Measurements from ENCODE around the gene SLC1A2.

Gene SLC1A2

DNA sequence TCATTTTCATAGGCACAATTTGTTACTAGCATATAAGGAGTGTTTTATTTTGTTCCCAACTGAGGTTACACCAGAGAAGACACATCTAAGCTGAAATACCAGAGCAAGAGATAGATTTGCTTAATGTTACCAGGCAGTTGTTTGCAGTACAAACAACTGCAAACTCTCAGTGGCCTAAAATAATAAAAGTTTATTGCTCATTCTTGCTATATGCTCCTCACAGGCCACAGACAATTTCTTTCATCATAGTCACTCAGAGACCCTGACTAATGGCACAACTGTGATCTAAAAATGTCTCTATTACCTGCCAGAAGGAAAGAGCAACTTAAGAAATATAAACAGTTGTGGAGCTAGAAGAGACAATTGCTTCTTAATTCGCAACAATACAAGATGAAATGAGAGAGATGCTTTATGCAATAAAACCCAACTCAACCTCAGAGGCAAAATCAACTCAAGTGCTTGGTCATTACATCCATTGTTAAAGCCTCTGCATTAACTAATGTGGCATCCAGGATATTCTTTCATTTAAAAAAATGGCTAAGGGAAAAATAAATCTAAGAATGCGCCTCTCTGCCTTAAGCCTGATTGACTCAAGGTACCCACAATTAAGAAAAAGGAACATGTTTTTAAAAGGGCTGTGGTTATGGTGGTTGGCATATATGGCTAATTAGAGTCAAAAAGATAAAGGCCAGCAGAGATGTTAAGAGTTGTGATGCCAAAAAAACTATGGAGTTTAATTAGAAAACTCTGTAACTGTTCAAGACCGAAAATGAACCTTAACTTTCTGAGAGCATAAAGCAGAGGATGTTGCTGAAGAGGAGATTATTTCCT, 176.7 kb downstream of the SLC1A2 start:
- Histone ChIP-seq H3K9ac (ENCODE audit: low read length) (no peak overlapping the region), H3K4me3 (ENCODE audit: low read length) (no peak overlapping the region), H3K27ac (ENCODE audit: low read depth, low read length) (no peak overlapping the region), H3K36me3 (ENCODE audit: control insufficient read depth, insufficient read depth, low read length) (no peaks in the 10 kb centered on the region), H3K4me1 (ENCODE audit: control insufficient read depth, insufficient read depth, low read length) (peaks cover 16% of the 10 kb centered on the region), H3K27me3 (ENCODE audit: control insufficient read depth, insufficient read depth, low read length) (no peaks in the 10 kb centered on the region)

DNA sequence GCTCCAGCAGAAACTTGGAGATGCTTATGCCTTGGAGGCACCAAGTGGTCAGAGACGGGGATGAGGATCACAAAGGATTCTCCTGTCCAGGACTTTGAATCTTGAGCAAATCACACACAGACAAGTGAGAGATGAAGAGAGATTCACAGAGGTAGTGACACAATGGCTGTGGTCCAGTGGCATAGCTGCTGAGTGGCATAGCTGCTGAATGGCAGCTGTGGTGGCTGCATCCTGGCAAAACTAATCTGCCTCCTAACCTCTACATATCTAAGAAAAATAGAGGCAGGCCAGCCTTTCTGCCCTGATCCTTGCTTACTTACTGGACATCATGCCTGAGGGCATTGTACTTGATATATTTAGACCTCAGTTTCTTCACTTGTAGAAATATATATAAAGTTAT, 177.8 kb downstream of the SLC1A2 start:
- Histone ChIP-seq H3K27me3 (ENCODE audit: control insufficient read depth, insufficient read depth, low read length) (no peaks in the 10 kb centered on the region), H3K27ac (ENCODE audit: low read depth, low read length) (no peak overlapping the region), H3K4me1 (ENCODE audit: control insufficient read depth, insufficient read depth, low read length) (peaks cover 10% of the 10 kb centered on the region), H3K9ac (ENCODE audit: low read length) (no peak overlapping the region), H3K4me3 (ENCODE audit: low read length) (no peak overlapping the region), H3K36me3 (ENCODE audit: control insufficient read depth, insufficient read depth, low read length) (no peaks in the 10 kb centered on the region)

- no peak overlapping the region for H3K4me3 ChIP-seq (ENCODE audit: low read length)
- H3K27me3 ChIP-seq (ENCODE audit: control insufficient read depth, insufficient read depth, low read length) = no peaks in the 10 kb centered on the region
- H3K4me1 ChIP-seq (ENCODE audit: control insufficient read depth, insufficient read depth, low read length) = peaks cover 5% of the 10 kb centered on the region
- H3K36me3 ChIP-seq (ENCODE audit: control insufficient read depth, insufficient read depth, low read length) = no peaks in the 10 kb centered on the region
- no peak overlapping the region for H3K27ac ChIP-seq (ENCODE audit: low read depth, low read length)
- H3K9ac ChIP-seq (ENCODE audit: low read length) = no peak overlapping the region
Measured at GRCh38 chr11:35241083-35241482, 178.3 kb downstream of the SLC1A2 start.

DNA sequence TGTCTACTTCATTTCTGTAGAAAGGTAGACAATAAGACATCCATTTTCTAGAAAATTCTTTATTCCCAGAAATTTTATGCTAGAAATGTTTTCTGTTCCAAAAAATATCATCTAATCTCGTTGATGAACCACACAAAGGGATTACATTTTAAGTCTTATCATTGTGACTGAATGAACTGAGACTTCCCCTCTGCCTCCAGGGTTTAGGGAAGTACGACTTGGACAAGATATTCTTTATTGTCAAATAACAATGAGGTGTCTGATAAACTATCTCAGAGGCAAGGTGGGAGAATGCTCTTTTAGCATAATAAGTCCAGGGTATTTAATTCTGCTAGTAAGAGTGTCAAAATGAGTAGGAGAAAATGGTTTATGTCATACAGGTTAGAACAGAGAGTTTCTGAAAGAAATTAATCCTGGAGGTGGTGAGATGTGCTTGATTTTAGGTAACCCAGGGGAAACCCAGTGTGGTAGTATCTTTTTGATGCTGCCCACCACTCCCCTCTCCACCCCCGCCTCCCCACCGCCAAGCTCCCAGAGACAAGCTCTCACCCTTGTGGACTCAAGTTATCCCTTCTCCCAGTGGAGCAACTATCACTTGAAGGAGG, 179.8 kb downstream of the SLC1A2 start:
- H3K36me3 ChIP-seq (ENCODE audit: control insufficient read depth, insufficient read depth, low read length) = no peaks in the 10 kb centered on the region
- no peak overlapping the region for H3K4me3 ChIP-seq (ENCODE audit: low read length)
- H3K27ac ChIP-seq (ENCODE audit: low read depth, low read length) = no peak overlapping the region
- no peaks in the 10 kb centered on the region for H3K27me3 ChIP-seq (ENCODE audit: control insufficient read depth, insufficient read depth, low read length)
- no peak overlapping the region for H3K9ac ChIP-seq (ENCODE audit: low read length)
- no peaks in the 10 kb centered on the region for H3K4me1 ChIP-seq (ENCODE audit: control insufficient read depth, insufficient read depth, low read length)

- no peaks in the 10 kb centered on the region for H3K36me3 ChIP-seq (ENCODE audit: control insufficient read depth, insufficient read depth, low read length)
- no peaks in the 10 kb centered on the region for H3K4me1 ChIP-seq (ENCODE audit: control insufficient read depth, insufficient read depth, low read length)
- H3K27me3 ChIP-seq (ENCODE audit: control insufficient read depth, insufficient read depth, low read length) = no peaks in the 10 kb centered on the region
- no peak overlapping the region for H3K9ac ChIP-seq (ENCODE audit: low read length)
- H3K27ac ChIP-seq (ENCODE audit: low read depth, low read length) = no peak overlapping the region
- no peak overlapping the region for H3K4me3 ChIP-seq (ENCODE audit: low read length)
Measured at GRCh38 chr11:35238882-35239281, 180.5 kb downstream of the SLC1A2 start.

DNA sequence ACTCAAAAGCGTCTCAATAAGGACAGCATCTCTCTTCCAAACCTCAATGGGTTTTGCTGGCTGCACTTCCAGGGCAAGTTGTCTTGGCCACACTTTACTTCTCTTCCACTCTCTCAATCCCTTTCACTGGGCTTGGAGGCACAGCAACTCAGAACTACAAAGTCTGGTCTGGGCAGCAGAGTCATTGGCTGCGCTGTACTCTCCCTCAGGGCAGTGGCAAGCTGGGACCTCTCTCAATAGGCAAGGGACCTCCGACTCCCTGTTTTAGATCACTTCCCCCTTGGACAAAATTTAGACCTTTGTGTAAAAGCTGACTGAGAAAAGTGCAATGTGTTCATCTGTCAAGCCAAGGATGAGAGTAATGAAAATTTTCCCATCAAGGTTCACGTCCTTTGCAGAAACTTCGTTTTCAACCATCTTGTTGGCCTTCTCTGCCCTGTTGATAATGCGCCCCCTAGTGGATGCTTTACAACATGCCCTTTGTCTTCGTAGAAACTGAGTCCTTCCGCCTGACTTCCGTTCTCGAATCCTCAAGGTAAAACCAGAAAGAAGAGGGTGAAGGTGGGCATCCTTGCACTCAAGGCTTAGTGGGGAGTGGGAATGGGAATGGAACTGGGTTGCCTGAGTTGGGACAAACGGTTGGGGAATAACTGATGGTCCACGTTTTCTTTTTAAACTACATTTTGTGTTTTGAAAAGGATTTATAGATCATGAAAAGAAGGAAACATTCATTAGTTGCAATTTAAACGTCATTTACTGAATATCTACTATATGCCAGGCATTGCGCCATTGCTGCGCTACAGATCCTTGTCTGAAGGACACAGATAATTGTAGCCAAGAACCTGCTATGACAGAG, 181.3 kb downstream of the SLC1A2 start:
- no peaks in the 10 kb centered on the region for H3K4me1 ChIP-seq (ENCODE audit: control insufficient read depth, insufficient read depth, low read length)

GRCh38 chr11:35237351-35237750, 182.0 kb downstream of the SLC1A2 start:
- Histone ChIP-seq H3K27ac (ENCODE audit: low read depth, low read length) (no peak overlapping the region), H3K9ac (ENCODE audit: low read length) (no peak overlapping the region), H3K36me3 (ENCODE audit: control insufficient read depth, insufficient read depth, low read length) (no peaks in the 10 kb centered on the region), H3K27me3 (ENCODE audit: control insufficient read depth, insufficient read depth, low read length) (no peaks in the 10 kb centered on the region), H3K4me3 (ENCODE audit: low read length) (no peak overlapping the region), H3K4me1 (ENCODE audit: control insufficient read depth, insufficient read depth, low read length) (peaks cover 4% of the 10 kb centered on the region)

More for the DNA sequence above, 181.3 kb downstream of the SLC1A2 start:
- Histone ChIP-seq H3K36me3 (ENCODE audit: control insufficient read depth, insufficient read depth, low read length) (no peaks in the 10 kb centered on the region), H3K4me3 (ENCODE audit: low read length) (no peak overlapping the region), H3K27ac (ENCODE audit: low read depth, low read length) (no peak overlapping the region), H3K9ac (ENCODE audit: low read length) (no peak overlapping the region), H3K27me3 (ENCODE audit: control insufficient read depth, insufficient read depth, low read length) (no peaks in the 10 kb centered on the region)

DNA sequence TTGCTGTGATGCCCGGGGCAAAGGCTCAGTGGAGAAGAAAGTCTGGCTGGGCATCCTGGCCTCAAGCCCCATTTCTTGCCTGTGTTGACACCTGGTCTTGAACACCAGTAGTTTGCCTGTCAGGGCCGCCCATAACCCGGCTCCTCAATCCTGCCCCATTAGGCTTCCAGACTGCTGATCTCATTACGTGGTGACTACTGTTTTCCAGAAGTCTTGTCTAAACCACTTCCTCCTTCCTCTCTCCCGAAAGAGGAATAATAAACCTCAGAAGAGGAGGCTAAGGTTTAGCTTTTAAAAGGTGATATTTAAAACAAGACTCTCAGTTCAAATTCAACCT, 182.7 kb downstream of the SLC1A2 start:
- Histone ChIP-seq H3K27me3 (ENCODE audit: control insufficient read depth, insufficient read depth, low read length) (no peaks in the 10 kb centered on the region), H3K36me3 (ENCODE audit: control insufficient read depth, insufficient read depth, low read length) (no peaks in the 10 kb centered on the region), H3K27ac (ENCODE audit: low read depth, low read length) (no peak overlapping the region), H3K4me3 (ENCODE audit: low read length) (no peak overlapping the region), H3K9ac (ENCODE audit: low read length) (no peak overlapping the region), H3K4me1 (ENCODE audit: control insufficient read depth, insufficient read depth, low read length) (peaks cover 4% of the 10 kb centered on the region)

- Histone ChIP-seq H3K27ac (ENCODE audit: low read depth, low read length) (no peak overlapping the region), H3K4me3 (ENCODE audit: low read length) (no peak overlapping the region), H3K36me3 (ENCODE audit: control insufficient read depth, insufficient read depth, low read length) (peaks cover 3% of the 10 kb centered on the region), H3K9ac (ENCODE audit: low read length) (no peak overlapping the region), H3K4me1 (ENCODE audit: control insufficient read depth, insufficient read depth, low read length) (peaks cover 4% of the 10 kb centered on the region), H3K27me3 (ENCODE audit: control insufficient read depth, insufficient read depth, low read length) (no peaks in the 10 kb centered on the region)
Measured at GRCh38 chr11:35235936-35236666, 183.3 kb downstream of the SLC1A2 start.

- H3K9ac ChIP-seq (ENCODE audit: low read length) = no peak overlapping the region
- peaks cover 3% of the 10 kb centered on the region for H3K36me3 ChIP-seq (ENCODE audit: control insufficient read depth, insufficient read depth, low read length)
- no peak overlapping the region for H3K27ac ChIP-seq (ENCODE audit: low read depth, low read length)
- no peak overlapping the region for H3K4me3 ChIP-seq (ENCODE audit: low read length)
- no peaks in the 10 kb centered on the region for H3K27me3 ChIP-seq (ENCODE audit: control insufficient read depth, insufficient read depth, low read length)
- H3K4me1 ChIP-seq (ENCODE audit: control insufficient read depth, insufficient read depth, low read length) = peaks cover 4% of the 10 kb centered on the region
Measured at GRCh38 chr11:35235498-35235897, 183.9 kb downstream of the SLC1A2 start.

DNA sequence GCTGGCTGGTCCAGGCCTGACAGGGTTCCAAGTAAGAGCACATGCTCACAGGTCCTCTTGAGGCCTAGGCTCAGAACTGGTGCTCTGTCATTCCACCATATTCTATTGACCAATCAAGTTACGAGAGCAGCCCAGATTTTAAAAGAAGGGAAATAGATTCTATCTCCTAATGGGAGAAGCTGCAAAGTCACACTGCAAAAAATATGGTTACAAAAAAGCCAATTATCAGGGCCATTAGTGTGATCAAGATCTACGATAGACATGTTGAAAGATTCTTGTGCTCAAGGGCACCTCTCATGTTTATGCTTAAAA, 184.2 kb downstream of the SLC1A2 start:
- H3K4me3 ChIP-seq (ENCODE audit: low read length) = no peak overlapping the region
- no peak overlapping the region for H3K27ac ChIP-seq (ENCODE audit: low read depth, low read length)
- H3K27me3 ChIP-seq (ENCODE audit: control insufficient read depth, insufficient read depth, low read length) = no peaks in the 10 kb centered on the region
- peaks cover 4% of the 10 kb centered on the region for H3K4me1 ChIP-seq (ENCODE audit: control insufficient read depth, insufficient read depth, low read length)
- H3K9ac ChIP-seq (ENCODE audit: low read length) = no peak overlapping the region
- peaks cover 3% of the 10 kb centered on the region for H3K36me3 ChIP-seq (ENCODE audit: control insufficient read depth, insufficient read depth, low read length)

GRCh38 chr11:35234460-35235156, 184.8 kb downstream of the SLC1A2 start:
- Histone ChIP-seq H3K27me3 (ENCODE audit: control insufficient read depth, insufficient read depth, low read length) (no peaks in the 10 kb centered on the region), H3K36me3 (ENCODE audit: control insufficient read depth, insufficient read depth, low read length) (peaks cover 4% of the 10 kb centered on the region), H3K4me3 (ENCODE audit: low read length) (no peak overlapping the region), H3K9ac (ENCODE audit: low read length) (no peak overlapping the region), H3K27ac (ENCODE audit: low read depth, low read length) (no peak overlapping the region), H3K4me1 (ENCODE audit: control insufficient read depth, insufficient read depth, low read length) (peaks cover 4% of the 10 kb centered on the region)

Measured in rectal smooth muscle tissue (tissue), 1 donor.